ENCODE results near the gene UTP20.
"Not testable (repeated sequence)": the region's sequence is repeated elsewhere in the genome, so short reads cannot be mapped to it uniquely, and the experiment has no call there.

The UTP20 gene

DNA sequence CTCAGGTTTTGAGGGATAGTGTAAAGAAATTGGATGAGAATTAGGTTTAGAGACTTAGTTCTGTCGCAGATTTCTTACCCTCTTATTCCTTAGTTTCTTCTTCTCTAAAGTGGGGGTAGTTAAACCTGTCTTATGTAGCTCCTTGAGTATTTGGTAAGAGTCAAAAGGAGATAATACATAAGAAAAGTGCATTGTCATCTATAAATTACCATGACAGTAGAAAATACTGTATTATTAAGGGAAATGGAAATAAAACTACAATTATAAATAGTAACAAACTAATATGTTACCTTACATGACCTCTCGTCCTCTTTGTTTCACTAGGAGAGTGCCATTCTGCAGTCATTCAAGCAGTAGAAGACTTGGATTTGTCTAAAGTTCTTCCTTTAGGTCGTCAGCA is 49.0 kb downstream of the UTP20 start:
- no peak for DNase-seq

DNA sequence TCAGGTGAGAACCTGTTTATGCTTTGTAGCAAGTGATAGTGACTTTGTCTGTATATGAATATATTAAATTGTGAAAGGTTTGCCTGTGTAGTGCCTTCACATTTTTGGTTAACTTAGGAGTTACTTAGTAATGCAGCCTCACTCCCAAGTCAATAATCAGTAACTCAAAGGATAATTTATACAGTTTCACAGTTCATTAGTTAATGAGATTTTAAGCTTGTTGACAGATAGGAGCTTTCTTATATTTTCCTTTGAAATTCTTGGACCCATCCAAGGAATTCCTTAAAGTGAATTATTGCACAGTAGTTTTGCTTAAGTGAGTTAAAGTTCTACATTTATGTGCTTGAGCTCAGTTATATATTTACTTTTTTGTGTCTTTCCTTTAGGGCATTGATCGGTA is 50.7 kb downstream of the UTP20 start:
- no peak for DNase-seq

DNA sequence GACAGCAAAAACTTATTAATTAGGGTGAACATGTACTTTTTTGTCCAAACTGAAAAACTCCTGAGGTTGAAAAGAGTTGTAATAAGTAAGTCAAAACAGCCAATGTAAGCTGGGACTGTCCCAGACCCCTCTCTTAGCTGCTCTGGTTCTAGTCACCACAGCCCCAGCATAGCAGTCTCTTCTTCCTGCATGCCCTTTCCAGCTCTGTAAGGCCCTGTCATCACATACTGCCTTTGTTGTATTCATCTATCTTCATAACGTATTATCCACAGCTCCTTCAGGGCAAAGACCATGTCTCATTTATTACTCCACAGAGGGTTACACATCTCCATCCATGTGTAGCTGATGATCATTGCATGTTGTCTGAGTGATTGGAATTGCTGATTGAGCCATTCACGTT is 56.5 kb downstream of the UTP20 start:
- DNase-seq, result no peak

DNA sequence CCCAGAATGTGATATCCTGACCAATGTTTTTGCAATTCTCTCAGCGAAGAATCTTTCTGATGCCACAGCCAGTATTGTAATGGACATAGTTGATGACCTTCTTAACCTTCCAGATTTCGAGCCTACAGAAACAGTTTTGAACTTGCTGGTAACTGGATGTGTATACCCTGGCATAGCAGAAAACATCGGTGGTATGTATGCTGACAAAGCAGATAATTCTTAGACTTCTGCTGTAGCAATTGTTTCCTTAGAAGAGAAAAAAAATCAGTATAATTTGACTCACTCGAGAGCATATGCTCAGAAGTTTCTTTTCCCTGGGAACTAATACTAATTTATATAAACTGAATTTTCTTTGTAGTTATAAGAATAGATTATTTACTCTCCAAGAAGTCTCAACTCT is 58.2 kb downstream of the UTP20 start:
- DNase-seq, result no peak

DNA sequence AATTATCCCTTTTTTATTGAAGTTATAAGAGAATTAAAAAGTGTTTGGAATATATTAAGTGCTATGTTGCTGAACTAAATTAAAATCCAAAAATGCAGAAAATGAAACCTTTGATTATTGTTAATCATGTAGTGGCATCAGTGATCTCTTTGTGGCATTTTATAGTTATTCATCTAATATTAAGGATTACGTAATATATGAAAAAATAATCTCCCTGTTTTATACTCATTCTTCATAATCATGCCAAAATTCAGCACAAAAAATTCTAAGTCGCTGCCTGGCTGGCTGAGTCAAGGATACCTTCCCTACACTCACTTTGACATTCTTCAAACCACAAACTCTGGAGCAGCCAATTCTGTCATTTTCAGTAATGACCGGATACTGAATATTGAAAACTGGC is 64.0 kb downstream of the UTP20 start:
- DNase-seq, result no peak

DNA sequence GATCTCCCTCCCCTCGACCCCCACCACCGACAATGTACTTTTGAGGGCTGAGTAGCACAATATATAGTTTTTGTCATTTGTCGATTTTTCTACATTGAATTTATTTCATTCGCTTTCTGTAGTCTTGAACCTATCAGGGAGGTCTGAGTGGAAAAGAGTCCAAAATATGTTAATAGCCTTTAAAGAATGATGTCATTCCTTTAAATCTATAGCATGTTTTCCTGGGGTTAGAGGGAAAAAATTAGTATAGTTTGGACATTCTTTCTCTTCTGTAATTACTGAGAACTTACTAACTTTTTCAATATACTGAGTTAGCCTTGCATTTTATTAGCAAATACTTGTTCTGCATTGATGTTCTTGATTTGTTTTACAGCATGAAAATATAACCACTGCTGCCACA is 71.8 kb downstream of the UTP20 start:
- DNase-seq, result no peak

DNA sequence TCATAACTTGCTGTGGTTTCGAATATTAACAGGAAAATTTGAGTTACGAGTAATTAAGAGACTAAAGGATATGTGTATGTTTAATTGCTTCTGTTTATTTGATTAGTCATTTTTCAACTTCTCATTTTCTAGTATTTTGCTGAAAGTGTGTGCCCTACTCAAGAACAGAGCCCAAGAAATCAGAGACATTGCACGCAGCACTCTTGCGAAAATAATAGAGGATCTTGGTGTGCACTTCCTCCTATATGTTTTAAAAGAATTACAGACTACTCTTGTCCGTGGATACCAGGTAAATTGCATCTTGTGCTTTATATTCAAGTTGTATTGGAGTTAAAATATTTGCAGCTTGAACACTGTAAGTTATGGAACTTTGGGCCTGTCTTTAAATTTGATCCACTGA is 76.9 kb downstream of the UTP20 start:
- no peak for DNase-seq

DNA sequence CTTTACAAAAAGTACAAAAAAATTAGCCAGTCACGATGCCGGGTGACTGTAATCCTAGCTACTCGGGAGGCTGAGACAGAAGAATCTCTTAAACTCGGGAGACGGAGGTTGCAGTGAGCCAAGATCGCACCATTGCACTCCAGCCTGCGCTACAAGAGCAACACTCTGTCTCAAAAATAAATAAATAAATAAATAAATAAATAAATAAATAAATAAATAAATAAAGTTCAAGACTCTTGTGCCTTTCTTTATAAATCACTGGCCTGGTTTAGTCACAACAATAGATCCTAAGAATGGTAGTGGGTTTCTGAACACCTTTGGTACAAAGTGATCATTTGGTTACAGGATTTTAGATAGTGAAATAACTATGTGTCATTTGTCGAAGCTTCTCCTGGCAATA is 81.5 kb downstream of the UTP20 start:
- DNase-seq, result no peak

DNA sequence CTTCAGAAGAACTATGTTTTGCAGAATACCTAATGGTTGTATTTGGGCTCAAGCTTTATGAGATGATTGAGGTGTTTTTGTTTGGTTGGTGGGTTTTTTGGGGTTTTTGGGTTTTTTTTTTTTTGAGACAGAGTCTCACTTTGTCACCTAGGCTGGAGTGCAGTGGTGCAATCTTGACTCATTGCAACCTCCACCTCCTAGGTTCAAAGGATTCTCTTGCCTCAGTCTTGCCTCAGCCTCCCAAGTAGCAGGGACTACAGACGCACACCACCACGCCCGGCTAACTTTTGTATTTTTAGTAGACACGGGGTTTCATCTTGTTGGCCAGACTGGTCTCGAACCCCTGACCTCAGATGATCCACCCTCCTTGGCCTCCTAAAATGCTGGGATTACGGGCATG is 88.1 kb downstream of the UTP20 start:
- DNase-seq, result no peak

DNA sequence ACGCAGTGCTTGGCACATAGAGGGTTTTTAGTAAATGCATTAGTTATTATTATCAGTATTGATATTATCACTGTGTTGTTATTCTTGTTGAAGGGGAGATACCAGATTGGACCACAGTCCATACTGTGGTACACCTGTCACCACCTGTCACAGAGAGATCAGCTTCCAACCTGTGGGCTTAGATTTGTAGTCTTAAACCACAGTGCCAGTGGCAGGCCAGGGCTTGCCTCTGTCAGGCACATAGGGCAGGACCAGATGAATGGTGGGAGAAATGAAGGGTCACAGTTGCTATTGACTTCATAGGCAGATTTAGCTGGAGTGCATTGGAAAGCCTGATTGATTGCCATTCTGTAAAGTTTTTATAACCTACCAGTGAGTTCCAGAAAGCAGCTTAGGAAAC is 92.5 kb downstream of the UTP20 start:
- no peak for DNase-seq

DNA sequence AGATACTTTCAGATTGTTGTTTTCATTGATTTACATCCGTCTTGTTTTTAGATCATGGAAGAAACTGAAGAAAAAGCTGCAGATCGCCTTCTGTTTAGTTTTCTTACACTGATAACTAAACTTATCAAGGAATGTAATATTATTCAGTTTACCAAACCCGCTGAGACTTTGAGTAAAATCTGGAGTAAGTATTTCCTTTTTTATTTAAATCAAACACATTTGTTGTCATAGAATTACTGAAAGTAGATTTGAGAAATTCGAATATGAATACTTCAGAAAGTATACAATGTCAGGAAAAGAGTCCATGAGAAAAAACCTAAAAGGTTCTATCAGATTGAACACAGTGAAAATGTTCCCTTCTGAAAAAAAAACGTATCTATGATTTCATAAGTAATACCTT is 95.7 kb downstream of the UTP20 start:
- no peak for DNase-seq

DNA sequence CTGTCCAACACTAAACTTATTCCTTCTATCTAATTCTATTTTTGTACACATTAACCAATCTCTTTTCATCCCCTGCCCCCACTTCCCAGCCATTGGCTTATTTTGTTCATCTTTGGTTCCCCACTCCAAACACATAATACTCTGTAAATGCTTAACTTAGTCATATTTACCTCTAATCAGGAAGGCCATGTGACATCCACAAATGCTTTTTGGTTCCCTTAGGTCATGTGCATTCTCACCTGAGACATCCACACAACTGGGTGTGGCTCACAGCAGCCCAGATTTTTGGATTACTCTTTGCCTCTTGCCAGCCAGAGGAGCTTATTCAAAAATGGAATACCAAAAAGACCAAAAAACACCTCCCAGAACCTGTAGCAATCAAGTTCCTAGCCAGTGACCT is 99.2 kb downstream of the UTP20 start:
- DNase-seq, result no peak

DNA sequence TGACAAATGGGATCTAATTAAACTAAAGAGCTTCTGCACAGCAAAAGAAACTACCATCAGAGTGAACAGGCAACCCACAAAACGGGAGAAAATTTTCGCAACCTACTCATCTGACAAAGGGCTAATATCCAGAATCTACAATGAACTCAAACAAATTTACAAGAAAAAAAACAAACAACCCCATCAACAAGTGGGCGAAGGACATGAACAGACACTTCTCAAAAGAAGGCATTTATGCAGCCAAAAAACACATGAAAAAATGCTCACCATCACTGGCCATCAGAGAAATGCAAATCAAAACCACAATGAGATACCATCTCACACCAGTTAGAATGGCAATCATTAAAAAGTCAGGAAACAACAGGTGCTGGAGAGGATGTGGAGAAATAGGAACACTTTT is 111.3 kb downstream of the UTP20 start:
- DNase-seq, result not testable (repeated sequence)

DNA sequence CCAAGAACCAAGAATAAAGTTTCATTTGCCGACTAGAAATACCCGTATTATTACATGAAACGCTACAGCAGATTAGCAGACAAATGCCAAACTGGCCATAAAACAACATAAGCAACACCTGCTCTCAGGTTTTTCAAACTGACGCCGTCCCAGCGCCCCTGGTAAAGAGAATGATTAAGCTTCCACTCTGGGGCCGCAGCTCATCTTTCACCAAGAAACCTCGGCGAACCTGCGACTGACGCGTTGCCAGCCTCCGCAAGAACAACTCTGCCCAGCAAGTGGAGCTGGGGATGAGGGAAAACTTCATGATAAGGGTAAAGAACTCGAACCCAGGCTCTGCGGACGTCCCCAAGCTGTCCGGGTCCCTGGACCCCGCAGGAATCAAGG is 127.1 kb downstream of the UTP20 start:
- DNase-seq, result no peak

DNA sequence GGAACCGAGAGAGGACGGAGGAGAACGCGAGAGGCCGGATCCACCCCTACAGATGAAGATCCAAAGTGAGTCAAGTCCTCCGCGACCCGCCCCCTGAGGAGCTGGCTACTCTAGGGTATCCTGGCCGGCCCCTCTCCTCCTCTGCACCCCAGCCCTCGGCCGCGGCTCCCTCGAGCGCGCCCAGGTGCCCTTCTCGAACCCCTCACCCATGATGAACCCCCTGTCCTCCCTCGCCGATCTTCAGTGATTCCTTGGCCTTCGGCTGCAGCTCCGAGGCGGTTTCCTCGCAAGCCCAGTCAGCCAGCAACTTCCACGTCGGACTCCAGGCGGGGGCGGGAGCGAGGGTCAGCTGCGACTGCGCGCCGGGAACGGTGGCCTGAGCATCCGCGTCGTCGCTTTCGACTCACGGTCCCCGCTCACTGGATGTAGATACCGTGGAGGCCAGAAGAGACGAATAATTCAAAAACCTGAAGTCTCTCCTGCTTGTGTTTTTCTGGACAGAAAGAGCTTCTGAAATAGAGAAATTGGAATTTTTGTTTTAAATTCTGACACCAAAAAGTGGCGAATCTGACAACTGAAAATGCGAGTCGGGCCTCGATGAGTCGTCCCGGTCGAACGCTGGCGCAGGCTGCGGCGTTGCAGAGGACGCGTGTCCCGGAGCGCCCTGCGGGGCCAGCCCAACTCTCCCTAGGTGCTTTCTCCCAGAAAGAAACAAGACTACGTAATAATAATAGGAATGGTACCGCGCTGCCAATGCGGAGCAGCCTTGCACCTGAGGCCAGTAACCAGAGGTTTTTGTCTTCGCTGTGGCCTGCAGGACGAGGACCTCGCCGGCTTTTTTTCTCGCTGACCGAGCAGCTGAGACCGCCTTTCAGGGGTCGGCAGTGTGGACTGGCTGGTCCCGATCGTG is 127.8 kb downstream of the UTP20 start, which contains the start of gene ARL1:
Gene ARL1, minus strand, starts transcription at position 337 of the 910 bp plus-strand sequence. Its CDS starts 127 bp downstream, at position 210.
- DNase-seq, result peak; percentile 46

DNA sequence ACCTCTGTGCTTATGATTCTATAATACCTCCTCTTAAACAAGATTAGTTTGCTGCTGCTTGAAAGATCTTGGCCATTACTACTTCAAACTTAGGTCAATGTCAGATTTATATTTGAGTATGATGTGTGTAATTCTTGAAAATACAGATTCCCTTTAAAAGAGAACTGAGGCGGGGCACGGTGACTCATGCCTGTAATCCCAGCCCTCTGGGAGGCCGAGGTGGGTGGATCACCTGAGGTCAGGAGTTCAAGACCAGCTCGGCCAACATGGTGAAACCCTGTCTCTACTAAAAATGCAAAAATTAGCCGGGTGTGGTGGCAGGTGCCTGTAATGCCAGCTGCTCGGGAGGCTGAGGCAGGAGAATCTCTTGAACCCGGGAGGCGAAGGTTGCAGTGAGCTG is 130.3 kb downstream of the UTP20 start:
- DNase-seq, result not testable (repeated sequence)

DNA sequence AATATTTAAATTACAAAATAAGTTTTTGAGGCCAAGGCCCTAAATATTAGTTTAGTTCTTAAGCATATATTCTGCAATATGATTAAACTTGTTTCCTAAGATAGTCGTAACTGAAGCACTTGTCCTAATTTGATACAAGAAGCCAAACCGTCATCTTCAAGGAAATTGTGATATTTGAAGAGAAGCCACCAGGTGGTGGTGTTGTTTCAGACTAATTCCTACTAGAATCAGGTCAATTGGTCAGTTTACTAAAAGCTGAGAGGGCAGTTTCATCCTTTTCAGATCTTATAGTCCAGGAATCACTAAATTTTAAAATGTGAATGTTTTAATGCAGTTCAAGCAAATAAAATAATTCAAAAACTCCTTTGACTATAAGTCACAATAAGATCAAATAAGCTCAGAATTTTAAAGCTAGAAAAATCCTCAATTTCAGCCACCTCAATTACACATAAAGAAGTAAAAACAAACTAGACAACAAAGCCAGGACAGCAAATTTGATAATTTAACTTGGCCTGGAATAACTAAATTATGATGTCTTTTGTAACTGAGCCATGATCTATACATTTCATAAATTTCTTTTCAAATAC is 134.7 kb downstream of the UTP20 start:
- DNase-seq, result peak; percentile 44

DNA sequence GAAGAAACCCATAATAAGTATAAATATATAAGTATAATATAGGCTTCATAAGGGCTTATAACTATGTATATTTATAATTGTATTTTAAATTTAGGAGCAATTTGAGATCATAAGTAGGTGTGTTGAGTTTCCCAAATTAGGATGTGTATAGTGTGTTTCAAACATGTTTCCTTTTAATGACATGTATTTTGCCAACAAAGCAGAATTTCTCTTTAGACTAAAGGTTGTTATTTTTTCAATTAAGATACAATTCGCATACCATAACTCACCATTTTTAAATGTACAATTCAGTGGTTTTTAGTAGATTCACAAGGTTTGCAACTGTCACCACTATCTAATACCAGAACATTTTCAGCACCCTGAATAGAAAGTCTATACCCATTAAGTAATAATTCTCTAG is 135.3 kb downstream of the UTP20 start:
- no peak for DNase-seq

DNA sequence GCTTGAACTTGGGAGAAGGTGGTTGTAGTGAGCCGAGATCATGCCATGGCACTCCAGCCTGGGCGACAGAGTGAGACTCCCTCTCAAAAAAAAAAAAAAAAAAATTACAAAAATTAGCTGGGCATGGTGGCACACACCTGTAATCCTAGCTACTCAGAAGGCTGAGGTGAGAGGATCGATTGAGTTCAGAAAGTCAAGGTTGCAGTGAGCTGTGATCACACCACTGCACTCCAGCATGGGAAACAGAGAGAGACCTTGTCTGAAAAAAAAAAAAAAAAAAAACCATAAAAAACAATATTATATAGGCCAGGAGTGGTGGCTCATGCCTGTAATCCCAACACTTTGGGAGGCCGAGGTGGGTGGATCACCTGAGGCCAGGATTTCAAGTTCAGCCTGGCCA is 142.2 kb downstream of the UTP20 start:
- not testable (repeated sequence) for DNase-seq

DNA sequence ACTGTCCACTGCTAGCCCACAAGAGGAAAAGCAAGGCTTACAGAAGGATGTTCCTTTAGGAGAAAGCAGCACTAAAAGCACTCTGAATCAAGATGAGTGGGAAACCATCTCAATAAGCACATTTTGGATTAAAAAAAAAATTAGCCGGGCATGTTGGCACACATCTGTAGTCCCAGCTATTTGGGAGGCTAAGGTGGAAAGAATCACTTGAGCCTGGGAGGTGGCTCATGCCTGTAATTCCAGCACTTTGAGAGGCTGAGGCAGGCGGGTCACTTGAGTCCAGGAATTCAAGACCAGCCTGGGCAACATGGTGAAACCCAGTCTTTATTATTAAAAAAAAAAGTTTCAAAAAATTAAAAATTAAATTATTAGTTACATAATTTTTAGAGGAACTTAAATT is 144.7 kb downstream of the UTP20 start:
- DNase-seq, result no peak

DNA sequence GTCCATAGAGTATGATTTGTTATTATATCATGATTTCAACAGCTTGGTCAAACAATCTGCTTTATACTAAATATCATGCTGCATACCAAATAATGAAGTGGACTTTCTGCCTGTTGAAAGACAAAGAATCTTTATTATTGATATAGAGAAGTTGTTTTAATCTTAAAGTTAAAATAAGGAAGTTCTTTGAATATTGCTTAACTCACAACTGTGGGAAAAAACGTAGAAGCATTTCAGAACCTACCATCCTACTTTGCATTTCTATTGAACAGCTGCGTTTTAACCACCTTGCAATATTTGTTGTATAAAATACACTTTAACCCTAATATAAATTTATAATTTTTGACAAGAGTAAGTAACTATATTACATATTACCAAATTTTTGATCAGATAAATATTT is 150.6 kb downstream of the UTP20 start:
- DNase-seq, result no peak

DNA sequence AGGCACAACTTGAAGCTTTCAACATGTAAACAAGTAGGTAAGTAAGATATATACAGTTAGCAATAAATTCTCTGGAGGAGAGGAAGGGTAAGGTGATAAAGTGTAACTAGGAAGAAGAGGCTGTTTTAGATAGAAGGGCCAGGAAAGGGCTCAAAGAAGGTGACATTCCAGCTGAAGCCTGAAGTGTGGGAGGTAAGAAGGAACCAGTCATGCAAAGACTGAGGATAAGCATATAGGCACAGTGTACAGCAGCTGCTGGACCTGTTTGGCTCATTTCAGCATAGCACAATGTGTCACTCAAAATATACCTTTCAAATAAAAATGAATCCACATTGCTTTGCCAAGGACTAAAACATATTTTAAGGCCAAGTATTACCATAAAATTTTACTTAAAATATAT is 156.2 kb downstream of the UTP20 start:
- no peak for DNase-seq
